GM12801 (cell line): ENCODE measurements around the gene MBD3L3.
"Not testable (repeated sequence)": the region's sequence is repeated elsewhere in the genome, so short reads cannot be mapped to it uniquely, and the experiment has no call there.

Experiments used
- TF ChIP-seq, protein P1 (sequence below): IDR thresholded peaks from one replicate; pipeline ENCODE4 v1.5.1; 2011; ENCODE audit warnings: control low read depth; ENCODE audit not compliant: insufficient read length; ENCODE audit errors: extremely low read depth

The MBD3L3 gene

DNA sequence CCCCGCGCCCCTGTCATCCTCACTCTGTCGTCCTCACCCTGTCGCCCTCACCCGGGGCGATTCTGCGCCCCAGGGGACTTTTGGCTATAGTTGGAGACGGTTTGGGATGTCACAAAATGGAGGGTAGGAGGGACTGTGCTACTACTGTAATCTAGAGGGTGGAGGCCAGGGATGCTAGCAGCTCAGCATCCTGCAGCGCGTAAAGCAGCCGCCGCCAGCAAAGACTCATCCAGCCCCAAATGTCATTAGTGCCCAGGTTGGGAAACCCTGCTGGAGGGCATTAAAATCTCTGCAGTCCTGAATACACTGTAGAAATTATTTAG lies 11.4 kb upstream of the MBD3L3 start:
- TF ChIP-seq, protein P1, sequence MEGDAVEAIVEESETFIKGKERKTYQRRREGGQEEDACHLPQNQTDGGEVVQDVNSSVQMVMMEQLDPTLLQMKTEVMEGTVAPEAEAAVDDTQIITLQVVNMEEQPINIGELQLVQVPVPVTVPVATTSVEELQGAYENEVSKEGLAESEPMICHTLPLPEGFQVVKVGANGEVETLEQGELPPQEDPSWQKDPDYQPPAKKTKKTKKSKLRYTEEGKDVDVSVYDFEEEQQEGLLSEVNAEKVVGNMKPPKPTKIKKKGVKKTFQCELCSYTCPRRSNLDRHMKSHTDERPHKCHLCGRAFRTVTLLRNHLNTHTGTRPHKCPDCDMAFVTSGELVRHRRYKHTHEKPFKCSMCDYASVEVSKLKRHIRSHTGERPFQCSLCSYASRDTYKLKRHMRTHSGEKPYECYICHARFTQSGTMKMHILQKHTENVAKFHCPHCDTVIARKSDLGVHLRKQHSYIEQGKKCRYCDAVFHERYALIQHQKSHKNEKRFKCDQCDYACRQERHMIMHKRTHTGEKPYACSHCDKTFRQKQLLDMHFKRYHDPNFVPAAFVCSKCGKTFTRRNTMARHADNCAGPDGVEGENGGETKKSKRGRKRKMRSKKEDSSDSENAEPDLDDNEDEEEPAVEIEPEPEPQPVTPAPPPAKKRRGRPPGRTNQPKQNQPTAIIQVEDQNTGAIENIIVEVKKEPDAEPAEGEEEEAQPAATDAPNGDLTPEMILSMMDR, result no peak

DNA sequence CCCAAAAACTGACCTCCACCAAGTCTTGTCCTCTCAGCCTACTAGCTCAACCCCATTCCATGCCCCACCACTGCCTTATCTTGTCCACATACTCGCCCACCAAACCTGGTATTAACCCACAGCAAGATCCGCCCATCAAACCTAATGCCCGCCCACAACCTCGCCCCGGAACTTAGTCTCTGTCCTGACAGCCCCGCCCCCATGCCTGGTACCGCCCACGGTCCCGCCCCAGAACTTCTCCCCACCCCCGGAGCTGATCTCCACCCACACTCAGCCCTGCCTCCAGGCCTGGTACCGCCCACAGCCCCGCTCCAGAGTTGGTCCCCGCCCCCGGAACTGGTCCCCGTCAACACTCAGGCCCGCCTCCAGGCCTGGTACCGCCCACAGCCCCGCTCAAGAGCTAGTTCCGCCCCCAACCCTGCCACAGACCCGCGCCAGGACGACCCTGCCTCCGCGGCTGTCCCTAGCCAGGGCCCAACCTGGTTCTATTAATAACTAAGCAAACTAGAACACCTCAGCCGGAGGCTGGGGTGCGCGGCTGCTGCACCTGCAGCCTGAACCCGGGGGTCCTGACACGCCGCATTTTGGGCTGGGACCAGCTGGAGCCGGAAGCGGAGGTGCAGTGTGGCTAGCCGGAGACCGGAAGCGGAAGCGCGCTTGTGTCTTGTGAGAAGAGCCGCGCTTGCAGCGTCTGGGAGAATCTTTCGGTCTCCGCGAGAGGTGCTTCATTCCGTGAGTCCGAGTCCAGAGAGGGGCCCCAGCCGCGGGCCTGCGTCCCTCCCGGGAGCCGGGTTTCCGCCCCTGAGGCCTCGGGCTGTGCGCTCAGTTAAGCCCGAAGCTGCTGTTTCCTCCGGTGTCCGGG lies 10.8 kb upstream of the MBD3L3 start, which contains the start of gene ZNF557:
Gene ZNF557 (plus strand): TSS at position 662 of the 862 bp plus-strand sequence. CDS start 5,372 bp downstream, outside the sequence.
- TF ChIP-seq, protein P1, result no peak

DNA sequence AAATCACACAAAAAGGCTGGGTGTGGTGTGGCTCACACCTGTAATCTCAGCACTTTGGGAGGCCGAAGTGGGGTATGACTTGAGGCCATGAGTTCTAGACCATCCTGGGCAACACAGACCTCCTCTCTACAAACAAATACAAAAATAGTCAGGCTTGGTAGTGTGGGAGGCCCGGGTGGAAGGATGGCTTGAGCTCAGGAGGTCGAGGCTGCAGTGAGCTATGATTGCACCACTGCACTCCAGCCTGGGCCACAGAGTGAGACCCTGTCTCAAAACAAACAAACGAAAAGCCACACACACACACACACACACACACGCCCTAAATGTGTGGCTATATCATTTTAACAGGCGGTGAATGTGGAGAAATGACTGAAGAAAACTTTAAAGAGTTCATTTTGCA lies 10.1 kb upstream of the MBD3L3 start:
- TF ChIP-seq, protein P1, result no peak

DNA sequence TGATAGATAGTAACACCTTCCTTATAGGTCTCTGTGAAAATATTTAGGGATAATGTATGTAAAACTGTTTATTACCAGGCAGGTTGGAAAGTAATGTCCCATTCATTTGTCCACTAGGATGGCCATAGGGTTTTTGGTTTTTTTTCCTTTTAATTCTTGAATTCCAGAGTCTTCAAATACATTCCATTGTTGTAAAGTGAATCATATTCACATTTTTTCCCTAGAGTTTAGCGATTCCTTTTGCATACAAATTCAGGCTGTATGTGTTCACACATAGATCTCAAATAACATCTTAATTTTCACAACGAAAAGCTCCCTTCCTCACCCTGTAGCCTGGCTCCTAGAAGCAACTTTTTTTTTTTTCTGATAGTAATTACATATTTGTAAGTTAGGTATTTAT lies 9.2 kb upstream of the MBD3L3 start:
- TF ChIP-seq, protein P1, result no peak

DNA sequence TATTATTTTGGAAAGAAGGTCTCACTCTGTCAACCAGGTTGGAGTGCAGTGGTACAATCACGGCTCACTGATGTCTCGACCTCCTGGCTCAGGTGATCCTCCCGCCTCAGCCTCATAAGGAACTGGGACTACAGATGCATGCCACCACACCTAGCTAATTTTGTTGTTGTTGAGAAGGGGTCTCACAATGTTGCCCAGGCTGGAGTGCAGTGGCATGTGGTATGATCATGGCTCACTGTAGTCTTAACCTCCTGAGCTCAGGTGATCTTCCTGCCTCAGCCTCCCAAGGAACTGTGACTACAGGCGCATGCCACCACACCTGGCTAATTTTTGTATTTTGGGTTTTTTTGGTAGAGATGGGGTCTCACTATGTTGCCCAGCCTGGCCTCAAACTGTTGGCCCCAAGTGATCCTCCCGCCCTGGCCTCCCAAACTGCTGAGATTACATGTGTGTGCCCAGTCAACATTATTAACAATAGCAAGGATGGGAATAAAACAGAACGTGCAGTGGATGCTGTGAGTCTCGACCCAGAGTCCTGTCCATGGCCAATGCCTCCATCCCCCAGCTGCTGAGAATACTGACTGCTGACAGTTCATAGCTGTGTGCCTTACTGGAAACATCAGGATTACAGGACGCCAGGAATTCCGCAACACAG lies 5.4 kb upstream of the MBD3L3 start:
- TF ChIP-seq, protein P1, result no peak

DNA sequence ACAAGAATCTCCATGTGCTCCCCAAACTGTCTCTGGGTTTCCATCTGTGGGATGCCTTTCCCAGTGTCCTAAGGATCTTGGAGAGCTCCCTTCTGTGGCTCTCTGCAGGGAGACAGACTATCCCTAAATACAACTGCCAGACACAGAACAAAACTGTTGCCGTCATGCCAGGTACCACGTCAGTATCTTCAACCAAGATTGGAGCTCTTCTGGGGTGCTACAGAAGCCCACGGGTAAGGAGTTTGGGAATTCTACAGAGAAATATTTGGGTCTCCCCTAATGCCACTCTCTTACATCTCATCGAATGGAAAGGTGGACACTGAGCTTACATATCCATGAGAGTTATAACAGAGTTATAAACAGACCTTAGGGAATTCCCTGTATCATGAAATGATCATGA lies 4.9 kb upstream of the MBD3L3 start:
- TF ChIP-seq, protein P1, result no peak

DNA sequence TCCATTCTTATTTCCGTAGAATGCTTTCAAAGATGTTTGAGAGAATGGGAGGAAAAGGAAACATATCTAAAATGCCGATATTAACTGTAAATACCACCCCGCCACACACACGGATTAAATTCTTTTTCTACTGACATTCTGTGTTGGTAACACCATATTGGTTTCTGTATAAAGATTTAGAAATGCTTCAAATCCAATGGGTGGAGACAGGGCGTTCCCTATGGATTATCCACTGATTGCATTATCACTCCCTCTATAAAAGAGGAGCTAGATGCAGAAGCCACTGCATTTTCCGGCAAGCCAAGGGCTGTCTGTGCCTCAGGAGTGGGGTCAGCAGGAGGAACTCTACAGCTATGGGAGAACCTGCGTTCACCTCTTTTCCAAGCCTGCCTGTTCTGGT lies 9.5 kb downstream of the MBD3L3 start, which contains the start of gene MBD3L2:
Gene MBD3L2 (plus strand): TSS at position 301 of the 400 bp plus-strand sequence. CDS start 53 bp downstream, at position 354.
- TF ChIP-seq, protein P1, result not testable (repeated sequence)
